ENCODE measurements around the gene TIMM22.
"Not testable (repeated sequence)": the region's sequence is repeated elsewhere in the genome, so short reads cannot be mapped to it uniquely, and the experiment has no call there.

TIMM22 gene

DNA sequence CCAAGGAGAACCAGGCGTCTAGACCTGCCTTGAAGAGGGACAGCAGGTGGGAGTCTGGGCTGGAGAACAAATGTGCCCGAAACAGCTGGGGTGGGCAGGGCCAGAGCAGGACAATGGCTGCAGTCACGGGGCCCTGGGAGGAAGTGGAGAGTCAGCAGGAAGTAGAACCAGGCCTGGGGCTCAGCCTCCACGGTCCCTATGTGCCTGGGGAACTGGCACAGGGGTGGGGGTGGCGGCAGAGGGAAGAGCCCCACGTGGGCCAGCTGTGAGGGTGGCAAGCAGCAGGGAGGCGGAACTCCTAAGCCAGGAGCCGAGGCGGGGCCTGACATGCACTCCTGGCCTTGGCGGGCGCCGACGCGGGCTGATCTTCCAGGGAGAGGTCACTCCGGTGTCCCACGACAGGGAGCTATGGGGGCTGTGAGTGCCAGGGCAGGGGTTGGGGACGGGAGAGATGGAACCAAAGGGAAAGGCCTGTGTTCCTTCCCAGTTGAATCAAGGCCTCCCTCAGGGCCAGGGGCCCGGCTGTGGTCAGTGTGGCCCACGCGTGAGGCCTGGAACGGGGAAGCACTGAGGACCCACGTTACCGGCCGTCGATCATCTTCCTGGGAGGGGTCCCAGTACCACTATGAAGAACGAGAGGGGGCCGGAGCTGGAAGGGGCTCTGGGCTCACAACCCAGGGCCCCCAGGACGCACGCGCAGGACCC lies 42.7 kb downstream of the TIMM22 start:
- DNase-seq (ENCODE audit: low spot score): no peak

DNA sequence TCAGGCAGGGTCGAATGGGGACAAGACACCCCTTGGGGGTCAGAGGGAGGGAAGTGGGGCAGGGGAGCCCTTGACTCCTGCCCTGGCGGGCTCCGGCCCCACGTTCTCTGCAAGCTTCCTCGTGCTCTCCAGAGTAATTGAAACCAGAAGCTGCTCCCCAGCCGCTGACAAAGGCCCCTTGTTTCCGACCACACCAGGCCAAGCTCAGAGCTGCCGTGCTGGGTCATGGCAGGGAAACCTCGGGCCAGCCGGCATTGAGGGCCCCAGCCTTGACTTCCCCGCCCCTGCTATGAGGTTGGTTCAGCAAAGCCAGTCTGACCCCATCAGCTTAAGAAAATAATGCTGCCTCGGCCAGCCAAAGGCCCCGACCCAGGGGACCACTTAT lies 43.3 kb downstream of the TIMM22 start:
- no peak for DNase-seq (ENCODE audit: low spot score)

DNA sequence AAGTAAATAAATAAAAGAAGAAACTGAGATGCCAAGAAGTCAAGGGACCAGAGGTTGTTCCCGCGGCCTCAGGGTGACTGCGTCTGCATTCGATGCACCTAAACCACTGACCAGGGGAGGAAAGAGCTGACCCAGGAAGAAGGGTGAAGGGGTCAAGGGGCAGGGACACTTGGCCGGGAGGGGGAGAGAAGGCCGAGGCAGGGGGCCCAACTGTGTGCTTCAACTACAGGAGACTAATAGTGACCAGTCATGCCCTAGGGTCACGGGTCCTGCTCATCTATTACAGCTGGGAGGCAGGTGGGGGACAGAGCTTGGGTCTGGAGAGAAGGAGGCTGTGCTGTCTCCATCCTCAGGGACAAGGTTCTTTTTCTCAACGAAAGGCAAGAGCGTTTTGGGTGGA lies 44.8 kb downstream of the TIMM22 start:
- no peak for DNase-seq (ENCODE audit: low spot score)

DNA sequence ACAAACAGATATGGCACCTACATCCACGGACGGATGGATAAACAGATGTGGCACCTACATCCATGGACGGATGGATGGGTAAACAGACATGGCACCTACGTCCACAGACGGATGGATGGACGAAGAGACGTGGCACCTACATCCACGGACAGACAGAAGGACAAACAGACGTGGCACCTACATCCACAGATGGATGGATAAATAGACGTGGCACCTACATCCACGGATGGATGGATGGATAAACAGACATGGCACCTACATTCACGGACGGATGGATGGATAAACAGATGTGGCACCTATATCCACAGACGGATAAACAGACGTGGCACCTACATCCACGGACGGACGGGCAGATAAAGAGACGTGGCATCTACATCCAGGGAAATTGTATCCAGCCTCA lies 45.6 kb downstream of the TIMM22 start:
- DNase-seq (ENCODE audit: low spot score): no peak

DNA sequence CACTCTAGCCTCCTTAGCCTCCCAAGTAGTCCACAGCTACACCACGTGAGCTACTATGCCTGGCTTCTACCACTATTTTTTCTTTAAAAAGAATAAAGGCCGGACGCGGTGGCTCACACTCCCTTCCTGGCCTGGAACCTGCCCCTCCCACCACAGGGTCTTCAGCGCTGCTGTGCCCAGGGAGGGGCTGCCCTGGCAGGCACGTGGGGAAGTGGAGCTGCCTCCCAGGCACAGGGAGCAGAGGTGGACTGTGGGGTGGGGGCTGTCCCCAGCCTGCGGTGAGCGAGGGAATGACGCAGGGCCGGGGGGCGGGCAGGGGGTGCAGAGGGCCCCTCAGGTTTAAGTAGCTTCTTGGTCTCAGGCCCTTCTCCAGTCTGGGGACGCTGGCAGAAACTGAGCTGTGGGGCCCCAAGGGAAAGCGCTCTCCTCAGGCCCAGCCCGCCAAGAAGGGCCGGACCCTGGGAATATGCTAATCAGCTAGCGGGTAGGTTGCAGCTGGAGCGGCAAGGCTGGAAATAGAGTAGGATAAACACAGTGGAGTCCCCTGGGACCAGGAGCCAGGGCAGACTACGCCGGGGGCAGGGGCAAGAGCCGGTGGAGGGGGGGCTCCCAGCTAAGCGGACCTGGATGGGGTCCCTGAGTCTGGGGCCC lies 46.8 kb downstream of the TIMM22 start:
- DNase-seq (ENCODE audit: low spot score): no peak

DNA sequence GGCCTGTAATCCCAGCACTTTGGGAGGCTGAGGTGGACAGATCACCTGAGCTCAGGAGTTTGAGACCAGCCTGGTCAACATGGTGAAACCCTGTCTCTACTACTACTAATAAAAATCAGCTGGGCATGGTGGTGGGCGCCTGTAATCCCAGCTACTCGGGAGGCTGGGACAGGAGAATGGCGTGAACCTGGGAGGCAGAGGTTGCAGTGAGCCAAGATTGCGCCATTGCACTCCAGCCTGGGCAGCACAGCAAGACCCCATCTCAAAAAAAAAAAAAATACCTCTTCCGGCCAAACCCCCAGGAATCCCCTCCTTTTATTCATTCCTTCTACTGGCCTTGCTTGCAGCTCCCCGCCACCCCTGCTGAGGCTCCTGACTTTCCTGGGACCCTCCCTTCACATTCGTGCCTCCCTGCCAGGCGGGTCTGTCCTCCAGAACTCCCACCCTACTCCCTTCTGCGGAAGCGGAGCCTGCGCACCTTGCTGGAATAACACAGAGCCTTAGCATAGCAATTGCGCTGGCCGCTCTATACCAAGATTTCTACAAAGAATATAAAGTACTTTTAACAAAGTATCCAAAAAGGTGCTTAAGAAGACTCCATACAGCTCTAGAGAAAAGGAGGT lies 47.6 kb downstream of the TIMM22 start:
- not testable (repeated sequence) for DNase-seq (ENCODE audit: low spot score)

DNA sequence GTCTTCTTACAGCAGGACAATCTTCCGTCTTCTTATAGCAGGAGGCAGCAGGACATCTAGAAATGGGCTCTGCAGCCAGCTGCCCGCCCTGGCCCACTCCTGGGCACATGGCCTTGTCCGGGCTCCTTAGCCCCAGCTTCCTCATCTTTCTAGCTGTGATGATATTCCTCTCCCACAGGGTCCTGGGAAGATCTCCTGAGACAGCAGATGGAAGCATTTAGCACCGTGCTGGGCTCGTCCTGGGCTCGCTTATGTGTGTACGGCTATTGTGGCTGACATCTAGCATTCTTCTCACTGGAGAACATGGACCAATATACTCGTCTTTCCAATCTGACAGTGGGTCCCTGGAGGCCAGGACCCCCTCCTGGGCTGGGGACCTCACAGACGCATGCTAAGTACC lies 48.5 kb downstream of the TIMM22 start:
- DNase-seq (ENCODE audit: low spot score): no peak

DNA sequence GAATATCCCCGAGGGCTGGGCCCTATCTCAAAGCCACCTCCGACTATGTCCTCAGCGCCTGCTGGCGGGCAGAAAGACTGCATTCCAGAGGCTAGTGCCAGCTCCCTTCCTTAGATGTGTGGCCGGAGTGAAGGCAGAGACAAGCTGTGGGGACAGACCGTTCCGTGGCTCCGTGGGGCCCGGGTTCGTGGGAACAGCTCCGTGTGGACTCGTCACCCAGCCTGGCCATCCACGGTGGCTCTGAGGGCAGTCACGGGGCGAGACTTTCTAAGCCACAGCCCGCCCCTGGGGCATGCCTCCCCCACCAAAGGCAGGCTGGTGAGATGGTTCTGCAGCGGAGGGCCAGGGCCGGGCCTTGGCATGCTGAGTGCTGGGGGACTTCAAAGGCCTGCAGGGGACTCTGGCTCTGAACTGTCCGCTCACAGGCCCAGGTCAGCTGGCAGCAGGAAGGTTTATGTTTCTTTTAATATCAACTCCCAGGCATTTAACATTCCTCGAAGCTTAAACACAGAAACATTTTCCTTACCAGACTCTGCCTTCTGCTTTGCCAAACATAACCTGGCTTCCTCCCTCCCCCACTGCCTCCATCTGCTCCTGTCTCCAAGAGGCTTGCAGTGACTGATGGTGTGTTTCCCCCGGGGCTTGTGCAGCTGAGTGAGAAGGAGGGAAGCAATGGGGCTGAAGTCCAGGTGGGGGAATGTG lies 50.4 kb downstream of the TIMM22 start:
- DNase-seq (ENCODE audit: low spot score): no peak

DNA sequence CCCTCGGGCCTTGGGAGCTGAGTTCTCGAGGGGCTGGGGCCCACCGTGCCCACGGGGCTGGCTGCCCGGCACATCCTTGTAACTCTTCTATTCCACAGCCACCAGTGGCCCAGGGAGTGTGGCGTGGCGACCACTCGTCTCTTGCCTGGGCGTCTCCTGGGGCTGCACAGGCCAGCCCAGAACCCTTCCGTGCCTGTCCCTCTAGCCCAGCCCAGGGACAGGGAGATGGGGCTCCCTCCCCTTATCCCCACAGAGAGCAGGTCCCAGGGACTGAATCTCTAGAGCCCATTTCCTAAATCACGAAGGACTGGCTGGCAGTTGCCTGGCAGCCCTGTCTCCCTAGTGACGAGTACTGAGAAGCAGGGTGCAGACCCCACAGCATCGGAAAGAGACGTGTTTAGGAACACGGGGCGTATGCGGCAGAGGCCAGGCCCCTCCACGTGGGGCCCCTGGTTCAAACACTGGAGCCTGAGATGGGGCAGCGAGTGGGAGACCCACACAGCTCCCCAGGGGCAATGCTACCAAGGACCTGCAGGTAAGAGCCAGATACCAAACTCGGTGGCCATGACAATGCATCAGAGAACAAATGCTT lies 51.0 kb downstream of the TIMM22 start:
- DNase-seq (ENCODE audit: low spot score): no peak

DNA sequence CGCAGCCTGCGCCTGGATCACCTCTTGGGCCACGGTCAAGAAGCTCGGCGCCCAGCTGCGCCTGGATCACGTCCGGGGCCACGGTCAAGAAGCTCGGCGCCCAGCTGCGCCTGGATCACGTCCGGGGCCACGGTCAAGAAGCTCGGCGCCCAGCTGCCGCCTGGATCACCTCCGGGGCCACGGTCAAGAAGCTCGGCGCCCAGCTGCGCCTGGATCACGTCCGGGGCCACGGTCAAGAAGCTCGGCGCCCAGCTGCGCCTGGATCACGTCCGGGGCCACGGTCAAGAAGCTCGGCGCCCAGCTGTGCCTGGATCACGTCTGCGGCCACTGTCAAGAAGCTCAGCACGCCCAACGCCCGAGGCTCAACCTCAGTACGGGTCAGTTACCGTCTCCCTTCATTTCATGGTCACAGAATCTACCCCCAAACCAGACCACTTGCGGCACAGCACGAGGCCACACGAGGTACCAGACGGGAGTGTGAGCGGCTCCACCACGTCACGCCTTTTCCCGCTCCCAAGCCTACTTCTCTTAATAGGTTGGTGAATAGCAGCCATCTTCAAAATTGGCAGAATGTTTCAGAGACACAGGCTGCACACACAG lies 51.7 kb downstream of the TIMM22 start:
- DNase-seq (ENCODE audit: low spot score): not testable (repeated sequence)

DNA sequence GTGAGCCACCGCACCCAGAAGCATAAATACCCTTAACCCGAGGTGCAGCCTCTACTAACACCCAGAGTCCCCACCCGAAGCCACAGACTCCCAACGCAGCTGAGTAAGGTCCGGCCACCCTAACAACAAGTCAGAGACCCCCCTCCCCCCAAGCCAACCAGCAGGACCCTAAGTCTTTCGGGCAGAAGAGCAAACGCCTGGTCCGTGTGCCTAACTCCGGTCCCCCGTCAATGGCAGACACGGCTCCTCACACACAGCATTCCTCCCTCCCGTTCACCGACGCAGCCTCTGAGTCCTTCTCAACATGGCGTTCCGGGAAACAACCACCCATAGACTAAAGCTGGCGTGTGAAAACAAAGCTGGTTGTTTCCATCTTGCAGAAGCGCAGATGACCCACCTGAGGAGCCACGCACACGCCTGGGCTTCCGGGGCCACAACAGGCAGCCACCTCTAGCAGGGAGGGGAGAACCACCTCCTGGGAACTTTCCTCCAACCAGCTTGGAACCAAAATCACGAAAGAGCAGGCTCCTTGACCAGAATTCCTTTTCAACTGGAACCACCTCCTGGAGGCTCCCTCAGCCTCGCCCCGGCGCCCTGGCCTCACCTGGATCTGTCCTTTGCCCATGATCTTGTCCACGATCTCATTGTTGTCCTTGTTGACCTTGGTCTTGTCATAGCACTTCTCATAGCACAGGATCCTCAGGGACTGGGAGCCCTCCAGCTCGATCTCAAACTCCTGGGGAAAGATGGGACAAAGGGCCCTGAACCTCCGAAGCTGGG lies 52.7 kb downstream of the TIMM22 start:
- DNase-seq (ENCODE audit: low spot score): no peak

DNA sequence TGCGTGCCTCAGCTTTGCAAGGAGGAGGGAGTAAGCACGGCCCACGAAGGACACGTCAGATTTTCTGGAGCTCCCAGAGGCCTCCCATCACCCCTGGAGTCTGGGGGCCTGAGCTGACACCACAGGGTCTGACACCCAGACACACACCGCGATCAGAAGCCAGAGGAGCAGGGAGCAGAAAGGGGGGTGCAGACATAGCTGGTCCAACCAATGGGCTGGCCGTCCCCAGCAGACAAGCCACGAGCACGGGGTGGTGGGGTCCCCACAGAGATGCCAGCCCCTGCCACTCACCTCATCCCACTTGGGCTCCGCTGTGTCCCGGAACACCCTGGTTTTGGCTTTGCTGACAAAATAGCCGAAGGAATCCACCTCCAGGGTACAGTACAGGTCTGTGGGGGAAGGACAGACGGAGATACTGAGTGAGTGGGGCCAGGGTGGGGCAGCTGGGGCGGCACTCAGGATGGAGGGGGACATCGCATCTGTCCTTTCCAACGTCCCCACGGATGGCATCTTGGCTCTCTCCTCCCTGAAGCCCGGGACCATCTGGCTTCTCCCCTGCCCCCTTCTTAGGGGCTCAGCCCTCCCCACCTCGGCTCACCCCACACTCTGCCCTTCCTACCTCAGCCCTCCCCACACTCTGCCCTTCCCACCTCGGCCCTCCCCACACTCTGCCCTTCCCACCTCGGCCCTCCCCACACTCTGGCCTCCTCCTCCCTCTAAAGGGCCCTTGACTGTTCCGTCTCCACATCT lies 53.5 kb downstream of the TIMM22 start:
- DNase-seq (ENCODE audit: low spot score): no peak

DNA sequence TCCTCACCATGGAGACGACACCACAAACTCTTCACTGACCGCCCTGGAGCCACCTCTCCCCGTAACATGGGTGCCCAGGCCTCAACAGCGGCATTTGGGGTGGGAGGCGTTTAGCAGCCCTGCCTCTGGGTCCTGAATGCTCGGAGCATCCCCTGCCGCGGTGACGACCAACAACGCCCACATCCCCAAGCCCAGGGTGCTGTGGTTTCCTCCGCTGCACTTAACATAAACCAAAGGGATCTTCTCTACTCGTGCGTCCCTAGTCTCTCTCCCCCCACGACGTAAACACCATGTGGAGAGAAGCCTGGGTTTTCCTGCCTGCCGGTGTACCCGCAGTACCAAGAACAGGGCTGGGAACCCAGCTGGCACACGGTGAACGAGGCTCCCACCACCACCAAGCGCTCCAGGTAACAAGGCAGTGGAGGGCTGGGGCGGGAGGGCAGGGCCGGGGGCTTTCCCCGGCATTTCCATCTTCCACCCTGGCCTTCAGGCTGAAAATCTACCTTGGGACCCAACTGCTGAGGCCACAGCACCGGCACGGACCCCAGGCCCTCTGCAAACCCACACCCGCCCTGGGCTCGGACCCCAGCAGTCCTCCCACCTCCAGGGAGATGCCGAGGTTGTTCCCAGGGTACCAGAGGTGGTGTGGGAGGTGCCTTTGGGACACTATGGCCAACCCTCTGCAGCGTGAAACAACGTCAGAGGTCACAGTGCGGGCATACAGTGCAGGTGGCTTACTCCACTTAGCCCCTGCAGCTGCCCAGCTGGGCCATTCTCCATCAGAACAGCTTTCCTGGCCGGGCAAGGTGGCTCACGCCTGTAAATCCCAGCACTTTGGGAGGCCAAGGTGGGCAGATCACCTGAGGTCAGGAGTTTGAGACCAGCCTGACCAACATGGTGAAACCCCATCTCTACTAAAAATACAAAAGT lies 54.3 kb downstream of the TIMM22 start:
- no peak for DNase-seq (ENCODE audit: low spot score)

Data from hematopoietic multipotent progenitor cell treated with erythropoietin and hydrocortisone succinate and interleukin-3 and kit ligand, for 17 days (in vitro differentiated cells).